Measurements from ENCODE around the gene RIPOR1. TPM values are rescaled to one million over a fixed set of nuclear protein-coding genes. Genes with fewer than 3 reads are reported as not detected.
A peak's percentile ranks its signal among the peaks of the same experiment; 100 is the strongest.

The RIPOR1 gene
- total and polyA plus RNA-seq, 2 experiments from 2014 or later: 27.8 to 91.6 TPM

DNA sequence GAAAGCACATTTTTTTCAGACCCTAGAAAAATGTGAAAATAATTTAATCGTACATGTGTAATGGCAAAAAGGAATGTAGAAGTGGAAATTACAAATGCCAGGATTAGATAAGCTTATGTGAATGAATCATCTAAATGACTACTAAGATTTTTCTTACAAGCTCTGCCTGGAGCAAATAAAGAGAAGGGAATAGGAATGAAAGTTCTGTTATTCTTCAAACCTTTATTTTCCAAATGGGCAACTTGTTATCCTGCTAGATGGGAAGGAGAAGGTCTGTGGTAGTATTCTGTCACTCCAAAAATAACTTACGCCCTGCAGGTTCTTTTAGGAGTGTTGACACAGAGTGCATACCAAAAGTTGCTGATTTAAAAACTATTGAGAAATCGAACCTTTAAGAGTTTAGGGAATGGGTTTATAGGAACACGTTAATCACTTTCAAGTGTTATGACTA is 43.4 kb downstream of the RIPOR1 start:
- peak overlapping the region; percentile 74 for H3K27ac ChIP-seq
- no peaks in the 10 kb centered on the region for H3K9me3 ChIP-seq (ENCODE audit: low read depth)
- peak overlapping the region; percentile 64 for H3K4me2 ChIP-seq (ENCODE audit: unreplicated experiment)
- H3K79me2 ChIP-seq (ENCODE audit: insufficient read depth): peaks cover 83% of the 10 kb centered on the region
- in situ Hi-C loops (cut with MboI): no loop called here
- no peaks in the 10 kb centered on the region for H3K9me2 ChIP-seq (ENCODE audit: insufficient read depth)
- peaks cover 21% of the 10 kb centered on the region for H3K4me1 ChIP-seq (ENCODE audit: insufficient read depth)
- TF ChIP-seq EZH2phosphoT487 (IDR thresholded peaks at IDR 0.05; ENCODE audit: insufficient read depth, low read depth) (0 out of 2 replicates have a peak, but pooled peaks have one; percentile 32), EZH2 (IDR thresholded peaks at IDR 0.05; ENCODE audit: insufficient read depth, poor library complexity, severe bottlenecking) (no peak)
- 0 out of 2 replicates have a peak, but pooled peaks cover 2% of the 10 kb centered on the region for H3K36me3 ChIP-seq (ENCODE audit: low read depth)
- H3F3A ChIP-seq (ENCODE audit: insufficient read depth): peaks cover 29% of the 10 kb centered on the region
- H3K4me3 ChIP-seq: peak overlapping the region; percentile 50
- no peak overlapping the region for H2AFZ ChIP-seq
- peak; percentile 82 for DNase-seq
- no peaks in the 10 kb centered on the region for H3K27me3 ChIP-seq (replicated peaks; ENCODE audit: insufficient read depth)
- no peaks in the 10 kb centered on the region for H4K20me1 ChIP-seq (ENCODE audit: insufficient read depth)
- 40 to 44% methylated on average over 4 of the region's 4 CpGs for WGBS, 2 experiments (ENCODE audit: low coverage in 1 of 2, low lambda C conversion rate in 2 of 2, missing lambda C conversion rate in 2 of 2)
- H3K9ac ChIP-seq: peak overlapping the region; percentile 35; the same call in 1 of the 2 replicates

- no peak for TF ChIP-seq EZH2phosphoT487 (IDR thresholded peaks at IDR 0.05; ENCODE audit: insufficient read depth, low read depth)
- TF ChIP-seq EZH2 (IDR thresholded peaks at IDR 0.05; ENCODE audit: insufficient read depth, poor library complexity, severe bottlenecking): no peak
- H3K9me2 ChIP-seq (ENCODE audit: insufficient read depth): no peaks in the 10 kb centered on the region
- H3K27ac ChIP-seq: no peak overlapping the region
- no peak overlapping the region for H2AFZ ChIP-seq
- peaks cover 43% of the 10 kb centered on the region for H3K79me2 ChIP-seq (ENCODE audit: insufficient read depth)
- 87 to 93% methylated on average over 4 of the region's 4 CpGs for WGBS, 2 experiments (ENCODE audit: low coverage in 1 of 2, low lambda C conversion rate in 2 of 2, missing lambda C conversion rate in 2 of 2)
- no peaks in the 10 kb centered on the region for H3K4me1 ChIP-seq (ENCODE audit: insufficient read depth)
- no peak overlapping the region for H3K4me3 ChIP-seq
- no peak for DNase-seq
- H3F3A ChIP-seq (ENCODE audit: insufficient read depth): no peaks in the 10 kb centered on the region
- no peaks in the 10 kb centered on the region for H4K20me1 ChIP-seq (ENCODE audit: insufficient read depth)
- in situ Hi-C loops (cut with MboI): no loop called here
- H3K36me3 ChIP-seq (ENCODE audit: low read depth): 0 out of 2 replicates have a peak, but pooled peaks cover 2% of the 10 kb centered on the region
- H3K9me3 ChIP-seq (ENCODE audit: low read depth): no peaks in the 10 kb centered on the region
- H3K27me3 ChIP-seq (replicated peaks; ENCODE audit: insufficient read depth): no peaks in the 10 kb centered on the region
- H3K9ac ChIP-seq: no peak overlapping the region
- H3K4me2 ChIP-seq (ENCODE audit: unreplicated experiment): no peak overlapping the region
These were observed 51.1 kb downstream of the RIPOR1 start for GRCh38 chr16:67579686-67580085.

DNA sequence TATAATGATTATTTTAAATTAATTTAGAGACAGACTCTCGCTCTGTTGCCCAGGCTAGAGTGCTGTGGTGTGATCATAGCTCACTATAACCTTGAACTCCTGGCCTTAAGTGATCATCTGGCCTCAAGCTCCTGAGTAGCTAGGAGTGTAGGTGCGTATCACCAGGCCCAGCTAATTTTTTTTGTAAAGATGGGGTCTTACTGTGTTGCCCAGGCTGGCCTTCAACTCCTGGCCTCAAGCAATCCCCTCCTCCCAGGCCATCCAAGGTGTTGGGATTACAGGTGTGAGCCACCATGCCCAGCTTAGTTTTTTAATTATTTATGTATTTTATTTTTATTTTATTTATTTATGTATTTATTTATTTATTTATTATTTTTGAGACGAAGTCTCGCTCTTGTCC is 51.6 kb downstream of the RIPOR1 start:
- Histone ChIP-seq H3K9me3 (ENCODE audit: low read depth) (no peaks in the 10 kb centered on the region), H3K9ac (no peak overlapping the region), H3K4me1 (ENCODE audit: insufficient read depth) (no peaks in the 10 kb centered on the region), H3K36me3 (ENCODE audit: low read depth) (no peaks in the 10 kb centered on the region), H3K79me2 (ENCODE audit: insufficient read depth) (peaks cover 38% of the 10 kb centered on the region), H2AFZ (no peak overlapping the region), H4K20me1 (ENCODE audit: insufficient read depth) (no peaks in the 10 kb centered on the region), H3K9me2 (ENCODE audit: insufficient read depth) (no peaks in the 10 kb centered on the region), H3K27ac (no peak overlapping the region), H3K27me3 (replicated peaks; ENCODE audit: insufficient read depth) (no peaks in the 10 kb centered on the region), H3F3A (ENCODE audit: insufficient read depth) (no peaks in the 10 kb centered on the region), H3K4me3 (no peak overlapping the region), H3K4me2 (ENCODE audit: unreplicated experiment) (no peak overlapping the region)
- in situ Hi-C loops (cut with MboI): no loop called here
- no peak for DNase-seq
- WGBS, 2 experiments (ENCODE audit: low coverage in 1 of 2, low lambda C conversion rate in 2 of 2, missing lambda C conversion rate in 2 of 2): 97 to 99% methylated on average over 4 of the region's 4 CpGs
- TF ChIP-seq EZH2 (IDR thresholded peaks at IDR 0.05; ENCODE audit: insufficient read depth, poor library complexity, severe bottlenecking): no peak
- TF ChIP-seq EZH2phosphoT487 (IDR thresholded peaks at IDR 0.05; ENCODE audit: insufficient read depth, low read depth): no peak

GRCh38 chr16:67593288-67593687 is 64.7 kb downstream of the RIPOR1 start:
- TF ChIP-seq EZH2 (IDR thresholded peaks at IDR 0.05; ENCODE audit: insufficient read depth, poor library complexity, severe bottlenecking) (no peak), EZH2phosphoT487 (IDR thresholded peaks at IDR 0.05; ENCODE audit: insufficient read depth, low read depth) (no peak)
- in situ Hi-C loops (cut with MboI): no loop called here
- DNase-seq: no peak
- Histone ChIP-seq H3K4me2 (ENCODE audit: unreplicated experiment) (no peak overlapping the region), H3K4me3 (no peak overlapping the region), H3K9ac (no peak overlapping the region), H3K27me3 (replicated peaks; ENCODE audit: insufficient read depth) (no peaks in the 10 kb centered on the region), H3K4me1 (ENCODE audit: insufficient read depth) (peaks cover 10% of the 10 kb centered on the region), H4K20me1 (ENCODE audit: insufficient read depth) (no peaks in the 10 kb centered on the region), H3K36me3 (ENCODE audit: low read depth) (no peaks in the 10 kb centered on the region), H3K27ac (no peak overlapping the region), H3F3A (ENCODE audit: insufficient read depth) (peaks cover 11% of the 10 kb centered on the region), H3K79me2 (ENCODE audit: insufficient read depth) (peaks cover 51% of the 10 kb centered on the region), H3K9me2 (ENCODE audit: insufficient read depth) (no peaks in the 10 kb centered on the region), H3K9me3 (ENCODE audit: low read depth) (no peaks in the 10 kb centered on the region), H2AFZ (no peak overlapping the region)
- WGBS, 2 experiments (ENCODE audit: low coverage in 1 of 2, low lambda C conversion rate in 2 of 2, missing lambda C conversion rate in 2 of 2): 67 to 69% methylated on average over 4 of the region's 4 CpGs

GRCh38 chr16:67593701-67594100 is 65.1 kb downstream of the RIPOR1 start:
- Histone ChIP-seq H3K27ac (no peak overlapping the region), H3F3A (ENCODE audit: insufficient read depth) (peaks cover 11% of the 10 kb centered on the region), H3K36me3 (ENCODE audit: low read depth) (no peaks in the 10 kb centered on the region), H3K4me2 (ENCODE audit: unreplicated experiment) (no peak overlapping the region), H2AFZ (no peak overlapping the region), H3K9me2 (ENCODE audit: insufficient read depth) (no peaks in the 10 kb centered on the region), H3K27me3 (replicated peaks; ENCODE audit: insufficient read depth) (no peaks in the 10 kb centered on the region), H4K20me1 (ENCODE audit: insufficient read depth) (no peaks in the 10 kb centered on the region), H3K4me1 (ENCODE audit: insufficient read depth) (peaks cover 10% of the 10 kb centered on the region), H3K79me2 (ENCODE audit: insufficient read depth) (peaks cover 55% of the 10 kb centered on the region), H3K4me3 (no peak overlapping the region), H3K9ac (no peak overlapping the region), H3K9me3 (ENCODE audit: low read depth) (no peaks in the 10 kb centered on the region)
- TF ChIP-seq EZH2phosphoT487 (IDR thresholded peaks at IDR 0.05; ENCODE audit: insufficient read depth, low read depth) (no peak), EZH2 (IDR thresholded peaks at IDR 0.05; ENCODE audit: insufficient read depth, poor library complexity, severe bottlenecking) (no peak)
- in situ Hi-C loops (cut with MboI): no loop called here
- no peak for DNase-seq

All from GM23248 (cell line).